Measurements from ENCODE around the gene INPP5A.

The INPP5A gene

GRCh38 chr10:132687181-132687892 is 149.8 kb downstream of the INPP5A start:
- no peak overlapping the region for H4K8ac ChIP-seq (ENCODE audit: low read depth, low read length)
- no peak overlapping the region for H3K14ac ChIP-seq (ENCODE audit: low read length)
- H2BK5ac ChIP-seq (ENCODE audit: low read depth, low read length, poor library complexity) = no peak overlapping the region
- H3K36me3 ChIP-seq (ENCODE audit: control insufficient read depth in 1 of 2, insufficient read depth in 2 of 2, low read length in 2 of 2) = peaks cover 0 to 1% of the 10 kb centered on the region in 2 experiments
- H3K4me3 ChIP-seq (ENCODE audit: low read depth, low read length) = peak overlapping the region; percentile 0
- no CpG with 5 or more reads among the region's 21 CpGs for WGBS (ENCODE audit: extremely low coverage, insufficient coverage, insufficient read length)
- H3K79me1 ChIP-seq (ENCODE audit: low read length) = no peaks in the 10 kb centered on the region
- no peak overlapping the region for H3K4me2 ChIP-seq (ENCODE audit: low read length)
- H3K79me2 ChIP-seq (ENCODE audit: control insufficient read depth, insufficient read depth, low read length, poor library complexity) = no peaks in the 10 kb centered on the region
- no peak overlapping the region for H3K4ac ChIP-seq (ENCODE audit: low read depth, low read length)
- no peak overlapping the region for H2BK120ac ChIP-seq (ENCODE audit: insufficient read depth, low read length, poor library complexity)
- no peak overlapping the region for H2AFZ ChIP-seq (ENCODE audit: insufficient read depth, low read length, poor library complexity)
- peaks cover 11% of the 10 kb centered on the region for H3K9me3 ChIP-seq (ENCODE audit: insufficient read depth, low read depth, low read length)
- H2AK5ac ChIP-seq (ENCODE audit: low read length) = no peak overlapping the region
- H4K12ac ChIP-seq (ENCODE audit: low read depth, low read length) = no peak overlapping the region
- H3K23ac ChIP-seq (ENCODE audit: low read length) = no peak overlapping the region
- no peak overlapping the region for H3K18ac ChIP-seq (ENCODE audit: low read length)
- DNase-seq = no peak
- H3K4me1 ChIP-seq (ENCODE audit: control insufficient read depth in 1 of 2, insufficient read depth in 2 of 2, low read length in 2 of 2) = peaks cover 0 to 3% of the 10 kb centered on the region in 2 experiments
- no peak overlapping the region for H3K9ac ChIP-seq (ENCODE audit: low read length)
- H4K91ac ChIP-seq (ENCODE audit: low read depth, low read length) = no peak overlapping the region
- no peaks in the 10 kb centered on the region for H3K27me3 ChIP-seq (ENCODE audit: insufficient read depth, low read length)
- H3K27ac ChIP-seq (ENCODE audit: low read depth, low read length) = no peak overlapping the region
- H2BK12ac ChIP-seq (ENCODE audit: low read length) = no peak overlapping the region

GRCh38 chr10:132687893-132688579 is 150.4 kb downstream of the INPP5A start:
- no peak overlapping the region for H2BK120ac ChIP-seq (ENCODE audit: insufficient read depth, low read length, poor library complexity)
- H3K18ac ChIP-seq (ENCODE audit: low read length) = no peak overlapping the region
- no peak overlapping the region for H2BK12ac ChIP-seq (ENCODE audit: low read length)
- H3K4me2 ChIP-seq (ENCODE audit: low read length) = no peak overlapping the region
- no peak overlapping the region for H3K4me3 ChIP-seq (ENCODE audit: low read depth, low read length)
- no peaks in the 10 kb centered on the region for H3K79me2 ChIP-seq (ENCODE audit: control insufficient read depth, insufficient read depth, low read length, poor library complexity)
- H2AFZ ChIP-seq (ENCODE audit: insufficient read depth, low read length, poor library complexity) = no peak overlapping the region
- no CpG with 5 or more reads among the region's 14 CpGs for WGBS (ENCODE audit: extremely low coverage, insufficient coverage, insufficient read length)
- no peak overlapping the region for H2AK5ac ChIP-seq (ENCODE audit: low read length)
- H3K4ac ChIP-seq (ENCODE audit: low read depth, low read length) = no peak overlapping the region
- DNase-seq = no peak
- peaks cover 10% of the 10 kb centered on the region for H3K9me3 ChIP-seq (ENCODE audit: insufficient read depth, low read depth, low read length)
- peaks cover 0 to 3% of the 10 kb centered on the region in 2 experiments for H3K4me1 ChIP-seq (ENCODE audit: control insufficient read depth in 1 of 2, insufficient read depth in 2 of 2, low read length in 2 of 2)
- H3K14ac ChIP-seq (ENCODE audit: low read length) = no peak overlapping the region
- H4K12ac ChIP-seq (ENCODE audit: low read depth, low read length) = no peak overlapping the region
- no peak overlapping the region for H2BK5ac ChIP-seq (ENCODE audit: low read depth, low read length, poor library complexity)
- no peak overlapping the region for H4K91ac ChIP-seq (ENCODE audit: low read depth, low read length)
- H3K27me3 ChIP-seq (ENCODE audit: insufficient read depth, low read length) = no peaks in the 10 kb centered on the region
- H3K23ac ChIP-seq (ENCODE audit: low read length) = no peak overlapping the region
- H3K36me3 ChIP-seq (ENCODE audit: control insufficient read depth in 1 of 2, insufficient read depth in 2 of 2, low read length in 2 of 2) = no peaks in the 10 kb centered on the region
- no peak overlapping the region for H3K27ac ChIP-seq (ENCODE audit: low read depth, low read length)
- no peak overlapping the region for H3K9ac ChIP-seq (ENCODE audit: low read length)
- H3K79me1 ChIP-seq (ENCODE audit: low read length) = no peaks in the 10 kb centered on the region
- no peak overlapping the region for H4K8ac ChIP-seq (ENCODE audit: low read depth, low read length)

GRCh38 chr10:132688580-132689420 is 151.2 kb downstream of the INPP5A start:
- Histone ChIP-seq H3K79me2 (ENCODE audit: control insufficient read depth, insufficient read depth, low read length, poor library complexity) (no peaks in the 10 kb centered on the region), H3K18ac (ENCODE audit: low read length) (no peak overlapping the region), H4K12ac (ENCODE audit: low read depth, low read length) (no peak overlapping the region), H3K36me3 (ENCODE audit: control insufficient read depth in 1 of 2, insufficient read depth in 2 of 2, low read length in 2 of 2) (no peaks in the 10 kb centered on the region), H3K4me3 (ENCODE audit: low read depth, low read length) (peak overlapping the region; percentile 25), H2BK12ac (ENCODE audit: low read length) (no peak overlapping the region), H3K14ac (ENCODE audit: low read length) (no peak overlapping the region), H3K9me3 (ENCODE audit: insufficient read depth, low read depth, low read length) (peaks cover 8% of the 10 kb centered on the region), H3K79me1 (ENCODE audit: low read length) (no peaks in the 10 kb centered on the region), H3K4ac (ENCODE audit: low read depth, low read length) (no peak overlapping the region), H3K27me3 (ENCODE audit: insufficient read depth, low read length) (no peaks in the 10 kb centered on the region), H4K91ac (ENCODE audit: low read depth, low read length) (no peak overlapping the region), H3K23ac (ENCODE audit: low read length) (peak overlapping the region; percentile 5), H3K4me2 (ENCODE audit: low read length) (no peak overlapping the region), H4K8ac (ENCODE audit: low read depth, low read length) (no peak overlapping the region), H3K9ac (ENCODE audit: low read length) (no peak overlapping the region), H2BK5ac (ENCODE audit: low read depth, low read length, poor library complexity) (no peak overlapping the region), H3K4me1 (ENCODE audit: control insufficient read depth in 1 of 2, insufficient read depth in 2 of 2, low read length in 2 of 2) (peaks cover 0 to 3% of the 10 kb centered on the region in 2 experiments), H2AFZ (ENCODE audit: insufficient read depth, low read length, poor library complexity) (no peak overlapping the region), H3K27ac (ENCODE audit: low read depth, low read length) (no peak overlapping the region), H2BK120ac (ENCODE audit: insufficient read depth, low read length, poor library complexity) (no peak overlapping the region), H2AK5ac (ENCODE audit: low read length) (no peak overlapping the region)
- DNase-seq = no peak
- WGBS (ENCODE audit: extremely low coverage, insufficient coverage, insufficient read length) = no CpG with 5 or more reads among the region's 20 CpGs

- H3K79me1 ChIP-seq (ENCODE audit: low read length) = no peaks in the 10 kb centered on the region
- no peaks in the 10 kb centered on the region for H3K79me2 ChIP-seq (ENCODE audit: control insufficient read depth, insufficient read depth, low read length, poor library complexity)
- no peak overlapping the region for H4K12ac ChIP-seq (ENCODE audit: low read depth, low read length)
- no peak overlapping the region for H4K91ac ChIP-seq (ENCODE audit: low read depth, low read length)
- H3K9ac ChIP-seq (ENCODE audit: low read length) = no peak overlapping the region
- no peak overlapping the region for H3K4me2 ChIP-seq (ENCODE audit: low read length)
- no peak overlapping the region for H2BK120ac ChIP-seq (ENCODE audit: insufficient read depth, low read length, poor library complexity)
- H4K8ac ChIP-seq (ENCODE audit: low read depth, low read length) = no peak overlapping the region
- peaks cover 8% of the 10 kb centered on the region for H3K9me3 ChIP-seq (ENCODE audit: insufficient read depth, low read depth, low read length)
- no peak overlapping the region for H2BK12ac ChIP-seq (ENCODE audit: low read length)
- H3K4me1 ChIP-seq (ENCODE audit: control insufficient read depth in 1 of 2, insufficient read depth in 2 of 2, low read length in 2 of 2) = peaks cover 0 to 3% of the 10 kb centered on the region in 2 experiments
- no peak overlapping the region for H3K14ac ChIP-seq (ENCODE audit: low read length)
- no peak overlapping the region for H3K4me3 ChIP-seq (ENCODE audit: low read depth, low read length)
- no CpG with 5 or more reads among the region's 25 CpGs for WGBS (ENCODE audit: extremely low coverage, insufficient coverage, insufficient read length)
- H2AFZ ChIP-seq (ENCODE audit: insufficient read depth, low read length, poor library complexity) = no peak overlapping the region
- no peak overlapping the region for H3K18ac ChIP-seq (ENCODE audit: low read length)
- H3K27me3 ChIP-seq (ENCODE audit: insufficient read depth, low read length) = no peaks in the 10 kb centered on the region
- no peak overlapping the region for H3K23ac ChIP-seq (ENCODE audit: low read length)
- no peak for DNase-seq
- H3K27ac ChIP-seq (ENCODE audit: low read depth, low read length) = no peak overlapping the region
- H3K36me3 ChIP-seq (ENCODE audit: control insufficient read depth in 1 of 2, insufficient read depth in 2 of 2, low read length in 2 of 2) = no peaks in the 10 kb centered on the region
- H2AK5ac ChIP-seq (ENCODE audit: low read length) = no peak overlapping the region
- H2BK5ac ChIP-seq (ENCODE audit: low read depth, low read length, poor library complexity) = no peak overlapping the region
- no peak overlapping the region for H3K4ac ChIP-seq (ENCODE audit: low read depth, low read length)
Measured at GRCh38 chr10:132689721-132690360, 152.3 kb downstream of the INPP5A start.
